Neutrophil (primary cell): ENCODE measurements around the gene ATG7.
"Not testable (repeated sequence)": the region's sequence is repeated elsewhere in the genome, so short reads cannot be mapped to it uniquely, and the experiment has no call there.

Experiments
- H3K27ac ChIP-seq: fragments of 200-600 bp; sonication (generic); 2 replicates; pipeline ENCODE4 v1.5.1; 2016; ENCODE audit warnings: mild to moderate bottlenecking, moderate library complexity
- H3K27me3 ChIP-seq: fragments of 200-600 bp; sonication (generic); 2 replicates; pipeline ENCODE4 v1.6.0; 2016; ENCODE audit warnings: mild to moderate bottlenecking
- H3K36me3 ChIP-seq: fragments of 200-600 bp; sonication (generic); 2 replicates; pipeline ENCODE4 v1.5.1; 2017
- H3K4me1 ChIP-seq, 2 experiments: fragments of 200-600 bp in 1 of 2; sonication (generic) in 1 of 2; 1 replicate in 1 of 2; 2 replicates in 1 of 2; pipeline versions ENCODE4 v1.5.1 to v1.6.1; 2013 to 2016; ENCODE audit warnings: low read depth in 1 of 2, low read length in 1 of 2, mild to moderate bottlenecking in 1 of 2, moderate library complexity in 1 of 2; ENCODE audit not compliant: control insufficient read depth in 1 of 2, insufficient read depth in 1 of 2
- H3K4me3 ChIP-seq, 2 experiments: fragments of 200-600 bp in 1 of 2; sonication (generic) in 1 of 2; 1 replicate in 1 of 2; 2 replicates in 1 of 2; pipeline ENCODE4 v1.5.1; 2013 to 2016; ENCODE audit warnings: low read depth in 1 of 2, low read length in 1 of 2, mild to moderate bottlenecking in 1 of 2, moderate library complexity in 1 of 2
- H3K9me3 ChIP-seq: fragments of 200-600 bp; sonication (generic); 2 replicates; pipeline ENCODE4 v1.5.1; 2016
- TF ChIP-seq, protein P1 (sequence below): fragments of 200-600 bp; sonication (generic); IDR thresholded peaks from 2 replicates; pipeline ENCODE4 v1.5.1; 2016; ENCODE audit warnings: antibody characterized with exemption

Gene ATG7

DNA sequence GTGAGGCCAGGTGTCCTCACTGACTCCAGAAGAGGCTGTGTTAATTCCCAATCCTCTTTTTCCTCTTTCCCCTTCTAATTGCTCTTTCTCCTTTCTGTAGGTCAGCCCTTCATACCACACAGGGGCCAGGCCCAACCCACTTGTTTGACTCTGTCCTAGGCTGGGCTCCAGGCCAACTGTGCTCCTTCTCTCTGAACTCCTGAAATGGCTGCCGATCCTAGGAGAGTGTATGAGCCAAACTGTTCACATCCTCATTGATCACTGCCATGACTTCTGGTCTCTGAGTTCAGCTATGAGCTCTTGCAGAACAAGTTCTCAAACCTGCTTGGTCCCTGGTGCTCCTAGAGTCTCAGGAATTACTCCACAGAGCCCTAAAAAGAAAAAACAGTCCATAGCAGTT, 226.4 kb downstream of the ATG7 start:
- no peaks in the 10 kb centered on the region for H3K9me3 ChIP-seq
- H3K27ac ChIP-seq = peak overlapping the region; percentile 46
- peaks cover 29% of the 10 kb centered on the region in 2 experiments for H3K4me1 ChIP-seq
- no peaks in the 10 kb centered on the region for H3K27me3 ChIP-seq
- no peak overlapping the region for H3K4me3 ChIP-seq
- TF ChIP-seq, protein P1, sequence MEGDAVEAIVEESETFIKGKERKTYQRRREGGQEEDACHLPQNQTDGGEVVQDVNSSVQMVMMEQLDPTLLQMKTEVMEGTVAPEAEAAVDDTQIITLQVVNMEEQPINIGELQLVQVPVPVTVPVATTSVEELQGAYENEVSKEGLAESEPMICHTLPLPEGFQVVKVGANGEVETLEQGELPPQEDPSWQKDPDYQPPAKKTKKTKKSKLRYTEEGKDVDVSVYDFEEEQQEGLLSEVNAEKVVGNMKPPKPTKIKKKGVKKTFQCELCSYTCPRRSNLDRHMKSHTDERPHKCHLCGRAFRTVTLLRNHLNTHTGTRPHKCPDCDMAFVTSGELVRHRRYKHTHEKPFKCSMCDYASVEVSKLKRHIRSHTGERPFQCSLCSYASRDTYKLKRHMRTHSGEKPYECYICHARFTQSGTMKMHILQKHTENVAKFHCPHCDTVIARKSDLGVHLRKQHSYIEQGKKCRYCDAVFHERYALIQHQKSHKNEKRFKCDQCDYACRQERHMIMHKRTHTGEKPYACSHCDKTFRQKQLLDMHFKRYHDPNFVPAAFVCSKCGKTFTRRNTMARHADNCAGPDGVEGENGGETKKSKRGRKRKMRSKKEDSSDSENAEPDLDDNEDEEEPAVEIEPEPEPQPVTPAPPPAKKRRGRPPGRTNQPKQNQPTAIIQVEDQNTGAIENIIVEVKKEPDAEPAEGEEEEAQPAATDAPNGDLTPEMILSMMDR = no peak
- H3K36me3 ChIP-seq = no peaks in the 10 kb centered on the region

DNA sequence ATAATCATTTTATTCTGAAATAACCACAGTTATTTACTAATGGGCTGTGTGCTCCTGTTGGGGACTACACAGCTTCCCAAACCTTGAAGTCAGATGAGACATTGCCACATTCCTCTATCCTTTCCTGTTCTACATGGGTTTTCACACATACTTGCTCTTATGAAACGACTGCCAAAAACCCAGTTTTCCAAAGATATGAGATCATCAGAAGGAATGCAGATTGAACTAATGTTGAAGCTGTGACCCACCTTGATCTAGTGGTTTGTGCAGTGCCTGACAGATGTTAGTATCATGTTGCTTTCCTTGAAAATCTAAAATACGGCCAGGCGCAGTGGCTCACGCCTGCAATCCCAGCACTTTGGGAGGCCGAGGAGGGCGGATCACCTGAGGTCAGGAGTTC, 226.9 kb downstream of the ATG7 start:
- H3K36me3 ChIP-seq = no peaks in the 10 kb centered on the region
- TF ChIP-seq, protein P1 = no peak
- no peaks in the 10 kb centered on the region for H3K27me3 ChIP-seq
- no peak overlapping the region for H3K4me3 ChIP-seq
- H3K9me3 ChIP-seq = no peaks in the 10 kb centered on the region
- peak overlapping the region; percentile 46 for H3K27ac ChIP-seq
- H3K4me1 ChIP-seq = peaks cover 24% of the 10 kb centered on the region in 2 experiments

DNA sequence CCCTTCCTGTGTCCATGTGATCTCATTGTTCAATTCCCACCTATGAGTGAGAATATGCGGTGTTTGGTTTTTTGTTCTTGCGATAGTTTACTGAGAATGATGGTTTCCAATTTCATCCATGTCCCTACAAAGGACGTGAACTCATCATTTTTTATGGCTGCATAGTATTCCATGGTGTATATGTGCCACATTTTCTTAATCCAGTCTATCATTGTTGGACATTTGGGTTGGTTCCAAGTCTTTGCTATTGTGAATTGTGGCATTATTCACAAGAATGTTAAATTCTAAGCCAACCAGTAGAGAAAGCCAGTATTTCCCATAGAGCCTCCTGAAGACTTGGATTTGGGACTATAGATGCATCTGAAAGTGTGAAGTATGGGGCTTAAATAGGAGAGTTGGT, 230.2 kb downstream of the ATG7 start:
- not testable (repeated sequence) for H3K36me3 ChIP-seq, H3K27me3 ChIP-seq, H3K9me3 ChIP-seq, H3K4me3 ChIP-seq, H3K27ac ChIP-seq
- peaks cover 13% of the 10 kb centered on the region in 2 experiments for H3K4me1 ChIP-seq

DNA sequence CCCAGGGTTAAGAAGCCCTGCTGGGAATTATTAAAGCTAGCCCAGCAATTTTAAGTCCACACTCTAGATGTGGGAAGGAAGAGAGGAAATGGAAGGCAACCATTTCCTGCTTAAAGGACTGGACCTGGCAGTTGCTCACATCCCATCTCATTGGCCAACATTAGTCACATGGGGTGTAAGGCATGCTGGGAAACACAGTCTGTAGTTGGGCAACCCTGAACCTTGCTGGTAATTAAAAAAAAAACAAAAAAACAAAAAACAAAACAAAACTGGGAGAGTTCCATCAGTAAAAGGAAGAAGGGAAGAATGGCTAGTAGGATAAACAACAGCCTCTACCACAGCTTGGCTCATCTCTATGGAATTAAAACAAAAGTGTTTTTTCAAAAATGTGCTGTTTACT, 235.5 kb downstream of the ATG7 start:
- Histone ChIP-seq H3K4me3 (no peak overlapping the region), H3K9me3 (no peaks in the 10 kb centered on the region), H3K4me1 (no peaks in the 10 kb centered on the region), H3K36me3 (no peaks in the 10 kb centered on the region), H3K27ac (peak overlapping the region; percentile 21), H3K27me3 (no peaks in the 10 kb centered on the region)
- TF ChIP-seq, protein P1 = no peak

DNA sequence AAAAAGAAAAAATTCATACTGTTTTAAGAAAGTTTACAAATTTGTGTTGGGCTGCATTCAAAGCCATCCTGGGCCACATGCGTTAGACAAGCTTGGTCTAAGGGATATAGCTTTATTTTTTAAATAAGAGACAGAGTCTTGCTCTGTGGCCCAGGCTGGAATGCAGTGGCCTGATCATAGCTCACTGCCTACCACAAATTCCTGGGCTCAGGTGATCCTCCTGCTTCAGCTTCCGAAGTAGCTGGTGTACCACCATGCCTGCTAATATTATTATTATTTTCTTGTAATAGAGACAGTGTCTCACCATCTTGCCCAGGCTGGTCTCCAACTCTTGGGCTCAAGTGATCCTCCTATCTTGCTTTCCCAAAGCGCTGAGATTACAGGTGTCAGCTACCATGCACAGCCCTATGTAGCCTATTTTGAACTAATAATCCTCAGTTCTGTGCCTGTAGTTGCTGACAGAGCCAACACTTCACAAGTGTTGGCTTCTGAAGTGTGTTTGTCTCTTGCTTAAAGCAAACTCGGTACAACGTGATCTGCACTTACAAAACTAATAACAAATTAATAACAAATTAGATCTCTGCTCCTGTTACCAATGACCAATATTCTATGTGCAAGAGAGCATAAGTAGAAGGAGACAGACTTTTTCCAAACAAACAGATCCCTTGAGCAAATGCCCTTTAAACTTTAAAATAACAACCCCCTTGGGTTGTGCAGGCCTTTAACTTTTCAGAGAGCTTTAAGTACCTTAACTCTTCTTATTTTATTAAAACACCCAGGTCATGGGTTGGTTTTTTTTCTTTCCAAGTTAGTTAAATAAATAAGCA, 236.4 kb downstream of the ATG7 start:
- H3K36me3 ChIP-seq = no peaks in the 10 kb centered on the region
- no peaks in the 10 kb centered on the region for H3K9me3 ChIP-seq
- no peak overlapping the region for H3K4me3 ChIP-seq
- no peaks in the 10 kb centered on the region for H3K27me3 ChIP-seq
- no peaks in the 10 kb centered on the region for H3K4me1 ChIP-seq
- H3K27ac ChIP-seq = no peak overlapping the region
- TF ChIP-seq, protein P1 = no peak

DNA sequence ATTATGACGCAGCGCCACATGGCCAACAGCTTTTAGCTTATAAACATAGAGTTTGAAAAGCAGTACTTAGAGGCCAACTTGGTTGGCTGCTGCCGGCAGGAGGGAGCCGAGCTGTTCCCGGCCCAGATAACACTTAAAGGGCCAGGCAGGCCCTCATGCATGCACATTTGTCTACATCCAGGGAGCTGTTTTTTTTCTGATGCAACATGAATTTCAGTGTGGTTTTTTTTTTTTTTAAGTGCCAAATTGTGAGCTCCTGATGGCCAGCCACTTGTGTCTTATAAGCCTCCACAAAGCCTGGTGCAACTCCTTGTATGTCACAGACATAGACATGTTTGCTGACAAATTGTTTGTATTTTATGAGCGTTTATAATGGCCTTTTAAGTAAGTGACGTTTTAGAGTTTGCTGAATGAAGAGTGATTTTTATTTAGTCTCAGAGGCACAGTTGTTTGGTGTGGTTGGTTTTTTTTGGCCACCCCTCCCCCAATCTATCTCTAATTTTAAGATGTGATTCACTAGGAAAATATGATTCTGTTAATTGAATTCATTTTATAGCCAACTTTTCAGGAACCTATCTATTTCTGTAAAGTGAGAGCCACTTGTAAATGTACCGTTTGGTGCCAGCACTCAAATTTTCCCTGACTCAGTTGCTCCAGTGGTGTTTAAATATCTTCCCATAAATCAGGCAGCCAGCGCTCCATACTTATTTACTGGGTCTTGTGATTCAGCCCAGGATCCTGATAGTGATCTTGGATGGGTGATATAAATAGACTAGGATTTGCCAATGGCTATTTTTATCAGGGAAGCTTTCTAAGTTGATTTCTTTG, 237.2 kb downstream of the ATG7 start:
- no peaks in the 10 kb centered on the region for H3K9me3 ChIP-seq
- no peaks in the 10 kb centered on the region for H3K4me1 ChIP-seq
- no peak overlapping the region for H3K27ac ChIP-seq
- H3K4me3 ChIP-seq = no peak overlapping the region
- TF ChIP-seq, protein P1 = no peak
- H3K36me3 ChIP-seq = peaks cover 3% of the 10 kb centered on the region
- H3K27me3 ChIP-seq = no peaks in the 10 kb centered on the region
